Activated CD8-positive, alpha-beta T cell treated with anti-CD3 and anti-CD28 coated beads, Interleukin-2, amount 10 ng/mL, durations not matched to agents 7 days and 5 days (primary cell): ENCODE data around the gene RPL10A. TPM values are rescaled to one million over a fixed set of nuclear protein-coding genes. Genes with fewer than 3 reads are reported as not detected.
A peak's percentile ranks its signal among the peaks of the same experiment; 100 is the strongest.
"Not testable (repeated sequence)": the region's sequence is repeated elsewhere in the genome, so short reads cannot be mapped to it uniquely, and the experiment has no call there.

ENCODE experiments used
- ATAC-seq: fragments of 150-1000 bp; cut with Tn5 transposase; one replicate; pipeline ENCODE4 v1.10.0; 2021; ENCODE audit warnings: moderate library complexity
- CTCF ChIA-PET: fragments of 350-600 bp; sonication (Branson Sonifier 250); formaldehyde crosslinking; loops from one replicate; lab custom pipeline; 2021; ENCODE audit warnings: antibody characterized with exemption; lab: Charles Lee
- POLR2A ChIA-PET: fragments of 350-600 bp; sonication (Branson Sonifier 250); formaldehyde crosslinking; loops from one replicate; lab custom pipeline; 2021; ENCODE audit warnings: antibody characterized with exemption; lab: Charles Lee
- DNase-seq: peaks from one replicate; pipeline ENCODE4 v3.0.0-alpha.2; 2020
- H3K27ac Mint-ChIP-seq: one replicate; pipeline ENCODE4 v1.8.0; 2021; ENCODE audit warnings: mild to moderate bottlenecking, mixed read lengths
- H3K27me3 Mint-ChIP-seq: one replicate; pipeline ENCODE4 v1.8.0; 2021; ENCODE audit warnings: low read depth, mixed read lengths
- H3K36me3 Mint-ChIP-seq: one replicate; pipeline ENCODE4 v1.8.0; 2021; ENCODE audit warnings: low read depth, mixed read lengths
- H3K4me1 Mint-ChIP-seq: one replicate; pipeline ENCODE4 v1.8.0; 2021; ENCODE audit warnings: low read depth, mixed read lengths
- H3K4me3 Mint-ChIP-seq: one replicate; pipeline ENCODE4 v1.8.0; 2021; ENCODE audit warnings: mild to moderate bottlenecking, mixed read lengths
- H3K9me3 Mint-ChIP-seq: one replicate; pipeline ENCODE4 v1.8.0; 2022; ENCODE audit warnings: mixed read lengths; ENCODE audit not compliant: insufficient read depth
- total RNA-seq, 2 experiments: library from RNA; stranded (reverse); gene quantifications; one replicate each; pipeline ENCODE4 v1.2.3, GENCODE V29; 2021

RPL10A gene
- total RNA-seq, 2 experiments from 2014 or later = 1,398 to 1,443 TPM

DNA sequence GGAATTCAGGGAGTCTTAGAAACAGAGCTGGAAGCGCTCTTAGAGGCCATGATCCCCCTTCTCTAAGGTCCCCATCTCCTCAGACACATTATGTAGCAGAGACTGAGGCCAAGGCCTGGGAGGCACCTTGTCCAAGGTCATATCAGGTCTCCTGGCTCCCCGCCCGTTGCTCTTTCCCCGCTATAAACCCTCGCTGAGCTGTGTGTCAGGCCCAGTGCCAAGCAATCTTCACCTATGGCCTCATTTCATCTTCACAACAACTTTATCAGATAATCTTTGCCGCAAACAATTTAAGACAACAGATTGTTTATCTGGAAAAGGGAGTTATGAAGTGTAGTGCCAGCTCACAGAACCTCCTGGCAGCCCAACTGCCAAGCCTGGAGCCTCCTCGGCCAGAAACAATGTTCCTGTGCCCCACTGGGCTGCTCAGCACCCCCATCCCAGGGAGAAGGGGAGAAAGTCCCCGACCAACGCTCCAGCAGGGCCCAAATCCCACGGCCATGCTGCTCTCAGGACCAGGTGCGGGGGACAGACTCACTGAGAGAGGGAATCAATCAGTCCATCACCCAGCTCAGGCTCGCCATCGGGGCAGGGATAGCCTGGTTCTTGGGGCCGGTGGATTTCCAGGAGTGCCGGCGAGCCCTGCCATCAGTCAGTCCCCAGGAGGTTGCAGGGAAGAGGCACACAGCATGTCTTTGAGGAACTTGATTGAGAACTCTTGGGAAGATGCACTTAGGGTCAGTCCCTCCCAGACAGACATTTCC, 32.9 kb upstream of the RPL10A start:
- Mint-ChIP-seq H3K4me1 (no peaks in the 10 kb centered on the region), H3K27ac (peak overlapping the region; percentile 25), H3K9me3 (no peaks in the 10 kb centered on the region), H3K27me3 (no peaks in the 10 kb centered on the region), H3K4me3 (no peak overlapping the region), H3K36me3 (no peaks in the 10 kb centered on the region)
- POLR2A ChIA-PET = no interaction called here
- ATAC-seq = no peak
- CTCF ChIA-PET = interaction anchor here (1.0 to 2.8 kb wide), 3 partner anchors 14 to 117 kb away, joined by 3 to 12 read pairs (median 3); no protein-coding TSS in a partner anchor
- no peak for DNase-seq

DNA sequence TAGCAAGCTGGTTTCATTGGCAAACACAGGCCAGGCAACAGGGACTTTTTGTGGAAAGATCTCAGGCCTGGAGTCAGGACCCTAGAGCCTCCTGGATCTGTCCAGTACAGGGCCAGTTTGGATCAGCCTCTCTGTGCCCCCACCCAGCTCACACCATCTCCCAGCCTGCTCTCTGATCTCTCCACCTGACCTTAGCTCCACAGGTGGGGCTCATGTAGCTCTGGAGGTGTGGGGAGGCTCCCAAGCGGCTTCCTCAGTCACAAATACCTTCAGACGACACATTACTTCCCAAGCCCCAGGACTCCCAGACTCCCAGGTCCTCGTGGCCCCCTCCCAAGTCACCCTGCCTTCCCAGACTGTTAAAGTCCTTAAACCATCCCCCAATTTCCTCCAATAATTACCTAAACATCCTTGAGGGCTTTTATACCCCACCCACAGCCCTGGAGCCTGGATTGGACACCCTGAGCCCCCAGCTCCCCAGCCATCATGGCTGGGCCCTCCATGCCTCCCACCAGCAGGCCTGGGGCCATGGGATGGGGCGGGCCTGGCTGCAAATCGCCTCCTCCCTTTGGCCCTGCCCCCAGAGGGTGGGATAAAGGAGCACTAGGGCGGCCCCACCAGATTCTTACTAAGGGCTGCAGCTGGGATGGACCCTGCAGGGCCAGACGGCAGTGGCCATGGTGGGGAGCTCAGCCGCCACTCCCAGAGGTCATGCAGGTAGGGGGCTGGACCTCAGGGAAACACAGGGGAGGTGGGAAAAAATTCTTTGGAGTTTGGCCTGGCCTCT, 31.9 kb upstream of the RPL10A start:
- Mint-ChIP-seq H3K27ac (no peak overlapping the region), H3K27me3 (no peaks in the 10 kb centered on the region), H3K4me3 (no peak overlapping the region), H3K4me1 (no peaks in the 10 kb centered on the region), H3K36me3 (no peaks in the 10 kb centered on the region), H3K9me3 (no peaks in the 10 kb centered on the region)
- POLR2A ChIA-PET = interaction anchor here (0.9 kb wide), 1 partner anchor 17 kb away, joined by 3 read pairs; no protein-coding TSS in a partner anchor
- no peak for ATAC-seq
- CTCF ChIA-PET = interaction anchor here (1.0 to 2.5 kb wide), 4 partner anchors 13 to 142 kb away, joined by 3 to 10 read pairs (median 3); no protein-coding TSS in a partner anchor
- no peak for DNase-seq

DNA sequence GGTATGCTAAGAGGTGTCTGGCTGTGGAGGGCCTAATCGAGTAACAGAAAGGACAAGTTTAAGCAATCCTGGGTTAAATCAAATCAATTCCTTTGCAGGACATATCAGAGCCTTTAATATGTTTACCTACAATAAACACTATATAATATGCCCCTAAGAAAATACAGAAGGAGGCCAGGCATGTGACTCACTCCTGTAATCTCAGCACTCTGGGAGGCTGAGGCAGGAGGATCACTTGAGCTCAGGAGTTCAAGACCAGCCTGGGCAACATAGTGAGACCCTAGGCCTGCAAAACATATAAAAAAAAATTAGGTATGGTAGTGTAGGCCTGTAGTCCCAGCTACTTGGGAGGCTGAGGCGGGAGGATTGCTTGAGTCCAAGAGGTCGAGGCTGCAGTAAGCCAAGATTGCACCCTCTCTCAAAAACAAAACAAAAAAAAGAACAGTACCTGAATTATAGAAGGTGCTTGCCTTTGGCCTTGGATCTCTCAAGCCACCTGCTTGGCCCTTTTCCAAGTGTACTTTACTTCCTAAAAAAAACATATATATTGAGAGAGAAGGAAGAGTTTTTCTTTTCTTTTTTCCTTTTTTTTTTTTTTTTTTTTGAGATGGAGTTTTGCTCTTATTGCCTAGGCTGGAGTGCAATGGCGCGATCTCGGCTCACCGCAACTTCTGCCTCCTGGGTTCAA, 29.7 kb upstream of the RPL10A start:
- CTCF ChIA-PET = interaction anchor here (1.0 to 2.5 kb wide), 2 partner anchors 9 to 20 kb away, joined by 3 to 10 read pairs; no protein-coding TSS in a partner anchor
- ATAC-seq, POLR2A ChIA-PET, H3K4me3 Mint-ChIP-seq, H3K9me3 Mint-ChIP-seq, H3K36me3 Mint-ChIP-seq, H3K4me1 Mint-ChIP-seq, H3K27me3 Mint-ChIP-seq, DNase-seq, H3K27ac Mint-ChIP-seq: not testable (repeated sequence)

GRCh38 chr6:35439308-35439707, 28.9 kb upstream of the RPL10A start:
- H3K36me3 Mint-ChIP-seq = no peaks in the 10 kb centered on the region
- H3K27ac Mint-ChIP-seq = no peak overlapping the region
- POLR2A ChIA-PET = no interaction called here
- no peak overlapping the region for H3K4me3 Mint-ChIP-seq
- no peak for ATAC-seq
- CTCF ChIA-PET = no interaction called here
- H3K27me3 Mint-ChIP-seq = no peaks in the 10 kb centered on the region
- H3K9me3 Mint-ChIP-seq = no peaks in the 10 kb centered on the region
- no peak for DNase-seq
- H3K4me1 Mint-ChIP-seq = no peaks in the 10 kb centered on the region

- no peaks in the 10 kb centered on the region for H3K36me3 Mint-ChIP-seq
- ChIA-PET POLR2A (interaction anchor here (0.6 kb wide), 1 partner anchor 192 kb away, joined by 6 read pairs; no protein-coding TSS in a partner anchor), CTCF (no interaction called here)
- H3K27ac Mint-ChIP-seq = no peak overlapping the region
- no peak for ATAC-seq
- no peak for DNase-seq
- H3K4me3 Mint-ChIP-seq = no peak overlapping the region
- no peaks in the 10 kb centered on the region for H3K27me3 Mint-ChIP-seq
- H3K4me1 Mint-ChIP-seq = peaks cover 14% of the 10 kb centered on the region
- no peaks in the 10 kb centered on the region for H3K9me3 Mint-ChIP-seq
Measured at GRCh38 chr6:35441205-35441604, 27.0 kb upstream of the RPL10A start.

GRCh38 chr6:35441642-35442041, 26.6 kb upstream of the RPL10A start:
- DNase-seq (no peak), ATAC-seq (no peak)
- H3K36me3 Mint-ChIP-seq = no peaks in the 10 kb centered on the region
- H3K27ac Mint-ChIP-seq = no peak overlapping the region
- no peaks in the 10 kb centered on the region for H3K27me3 Mint-ChIP-seq
- H3K9me3 Mint-ChIP-seq = no peaks in the 10 kb centered on the region
- ChIA-PET CTCF (interaction anchor here (0.6 kb wide), 1 partner anchor 22 kb away, joined by 3 read pairs; no protein-coding TSS in a partner anchor), POLR2A (interaction anchor here (0.6 kb wide), 1 partner anchor 193 kb away, joined by 6 read pairs; no protein-coding TSS in a partner anchor)
- H3K4me3 Mint-ChIP-seq = no peak overlapping the region
- H3K4me1 Mint-ChIP-seq = peaks cover 18% of the 10 kb centered on the region

GRCh38 chr6:35442693-35443092, 25.5 kb upstream of the RPL10A start:
- no peaks in the 10 kb centered on the region for H3K36me3 Mint-ChIP-seq
- no peaks in the 10 kb centered on the region for H3K27me3 Mint-ChIP-seq
- CTCF ChIA-PET = no interaction called here
- peaks cover 18% of the 10 kb centered on the region for H3K4me1 Mint-ChIP-seq
- no peak overlapping the region for H3K4me3 Mint-ChIP-seq
- no peak overlapping the region for H3K27ac Mint-ChIP-seq
- H3K9me3 Mint-ChIP-seq = no peaks in the 10 kb centered on the region
- no peak for DNase-seq
- ATAC-seq = no peak
- POLR2A ChIA-PET = interaction anchor here (0.6 kb wide), 1 partner anchor 745 kb away, joined by 3 read pairs; no protein-coding TSS in a partner anchor

DNA sequence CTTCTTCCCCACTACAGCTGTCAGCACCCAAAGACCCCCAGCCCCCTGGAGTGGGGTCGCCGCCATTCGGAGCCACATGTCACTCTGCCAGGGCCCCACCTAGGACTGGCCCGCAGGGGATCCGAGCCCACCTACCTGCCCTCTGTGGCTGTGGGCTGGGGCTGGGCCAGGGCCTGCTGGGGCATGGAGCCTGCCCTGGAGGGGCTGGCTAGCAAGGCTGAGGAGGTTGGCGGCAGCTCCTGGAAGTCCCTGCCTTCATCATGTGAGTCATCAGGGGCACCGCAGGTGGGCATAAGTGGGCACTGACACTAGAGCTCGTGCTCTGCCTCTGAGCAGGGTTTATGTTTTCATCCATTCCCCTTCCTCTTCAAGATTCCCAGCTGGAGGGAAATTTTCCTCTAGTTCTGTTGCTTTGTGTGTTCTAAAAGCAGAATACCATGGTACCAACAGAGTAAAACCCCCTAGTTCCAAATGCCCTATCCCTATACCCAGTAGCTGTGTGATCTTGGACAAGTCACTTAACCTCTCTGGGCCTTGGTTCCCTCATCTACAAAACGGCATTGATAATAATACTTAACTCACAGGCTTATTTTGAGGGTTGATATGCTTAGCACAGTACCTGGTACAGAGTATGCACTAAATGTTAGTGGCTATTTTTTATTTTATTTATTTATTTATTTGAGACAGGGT, 24.7 kb upstream of the RPL10A start:
- ATAC-seq (no peak), DNase-seq (no peak)
- Mint-ChIP-seq H3K4me1 (peaks cover 18% of the 10 kb centered on the region), H3K27me3 (no peaks in the 10 kb centered on the region), H3K36me3 (no peaks in the 10 kb centered on the region), H3K9me3 (no peaks in the 10 kb centered on the region), H3K4me3 (no peak overlapping the region), H3K27ac (no peak overlapping the region)
- ChIA-PET CTCF (interaction anchor here (2.8 kb wide), 1 partner anchor 24 kb away, joined by 14 read pairs; no protein-coding TSS in a partner anchor), POLR2A (interaction anchor here (0.6 kb wide), 1 partner anchor 745 kb away, joined by 3 read pairs; no protein-coding TSS in a partner anchor)

GRCh38 chr6:35445691-35446090, 22.5 kb upstream of the RPL10A start:
- H3K27ac Mint-ChIP-seq = peak overlapping the region; percentile 63
- H3K9me3 Mint-ChIP-seq = no peaks in the 10 kb centered on the region
- H3K36me3 Mint-ChIP-seq = no peaks in the 10 kb centered on the region
- H3K27me3 Mint-ChIP-seq = no peaks in the 10 kb centered on the region
- DNase-seq = peak; percentile 78
- ChIA-PET POLR2A (no interaction called here), CTCF (interaction anchor here (2.8 to 11.1 kb wide), 2 partner anchors 26 to 147 kb away, joined by 14 to 149 read pairs; partner anchors contain the start of gene DEF6)
- H3K4me1 Mint-ChIP-seq = peaks cover 31% of the 10 kb centered on the region
- ATAC-seq = peak; percentile 37
- H3K4me3 Mint-ChIP-seq = no peak overlapping the region

DNA sequence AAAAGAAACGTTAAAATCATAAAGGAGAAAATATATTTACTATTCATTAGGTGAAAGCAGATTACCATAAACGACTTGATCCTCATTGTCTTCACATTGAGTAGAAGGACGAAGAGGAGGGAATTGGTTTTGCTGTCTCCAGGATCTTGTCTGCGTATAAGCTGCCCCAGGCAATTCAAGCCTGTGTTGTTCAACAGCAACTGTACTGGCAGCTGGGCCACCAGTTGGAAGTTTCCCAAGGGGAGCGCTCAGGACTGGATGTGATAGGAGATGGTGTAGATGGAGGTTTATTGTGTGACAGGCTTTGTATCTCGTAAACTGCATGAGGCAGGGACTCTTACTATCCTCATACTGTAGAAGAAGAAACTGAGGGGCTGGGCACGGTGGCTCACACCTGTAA, 20.0 kb upstream of the RPL10A start:
- H3K9me3 Mint-ChIP-seq = no peaks in the 10 kb centered on the region
- no peak for ATAC-seq
- peaks cover 48% of the 10 kb centered on the region for H3K4me1 Mint-ChIP-seq
- no peak overlapping the region for H3K4me3 Mint-ChIP-seq
- DNase-seq = no peak
- CTCF ChIA-PET = interaction anchor here (0.7 to 11.1 kb wide), 14 partner anchors 15 to 154 kb away, joined by 3 to 192 read pairs (median 6); partner anchors contain the start of genes DEF6, PPARD and RPL10A
- H3K27ac Mint-ChIP-seq = no peak overlapping the region
- POLR2A ChIA-PET = interaction anchor here (0.6 to 1.1 kb wide), 2 partner anchors 44 to 106 kb away, joined by 3 read pairs; partner anchors contain the start of gene PPARD
- H3K36me3 Mint-ChIP-seq = no peaks in the 10 kb centered on the region
- peaks cover 4% of the 10 kb centered on the region for H3K27me3 Mint-ChIP-seq
